ENCODE results near the gene ABCA3. TPM values are rescaled to one million over a fixed set of nuclear protein-coding genes. Genes with fewer than 3 reads are reported as not detected.

The ABCA3 gene
- total and polyA plus RNA-seq, 2 donors (not counting 1 experiment from before 2014, with no cell fraction given), result 3.1 to 5.1 TPM

DNA sequence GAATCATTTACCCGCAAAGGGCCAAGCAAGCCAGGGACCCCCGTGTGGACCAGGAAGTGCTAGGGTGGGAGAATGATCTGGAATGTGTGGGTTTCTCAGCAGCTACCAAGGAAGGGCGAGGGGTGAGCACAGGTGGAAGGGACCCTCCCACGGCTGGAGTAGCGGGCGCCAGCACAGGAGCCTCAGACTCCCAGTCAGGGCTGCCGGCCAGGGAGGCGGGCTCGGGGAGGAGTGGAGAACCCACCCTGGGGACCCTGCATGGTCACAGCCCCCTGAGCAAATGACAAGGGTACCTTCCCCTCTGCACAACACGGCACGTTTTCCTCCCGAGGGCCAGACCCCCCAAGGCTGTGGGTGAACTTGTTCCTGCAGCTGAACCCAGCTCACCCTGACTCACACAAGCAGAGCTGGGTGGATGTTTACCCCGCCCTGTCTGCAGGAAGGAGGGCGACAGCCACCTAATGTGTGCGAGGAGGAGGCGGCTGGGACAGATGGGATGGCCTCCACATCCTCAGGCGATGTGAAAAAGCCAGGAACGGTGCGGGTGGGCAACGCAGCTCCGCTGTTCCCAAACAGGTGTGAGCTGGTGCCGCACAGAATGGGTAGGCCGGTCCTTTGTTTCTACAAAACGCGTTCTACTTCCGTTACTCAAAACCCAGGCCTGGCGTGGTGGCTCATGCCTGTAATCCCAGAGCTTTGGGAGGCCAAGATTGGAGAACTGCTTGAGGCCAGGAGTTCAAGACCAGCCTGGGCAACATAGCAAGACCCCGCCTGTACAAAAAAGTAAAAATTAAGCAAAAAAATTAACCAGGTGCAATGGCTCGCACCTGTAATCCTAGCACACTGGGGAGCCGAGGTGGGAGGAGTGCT lies 95.4 kb downstream of the ABCA3 start:
- peaks cover 0 to 46% of the 10 kb centered on the region in 2 experiments for H3K36me3 ChIP-seq (replicated peaks in 1 of 2; ENCODE audit: control extremely low read depth in 1 of 2, control insufficient read depth in 1 of 2, extremely low read depth in 1 of 2, insufficient read depth in 2 of 2, low read length in 1 of 2)
- ChIA-PET CTCF (no interaction called here), POLR2A (interaction anchor here (0.6 kb wide), 1 partner anchor 250 kb away, joined by 3 read pairs; no protein-coding TSS in a partner anchor)

More for the DNA sequence above, 95.4 kb downstream of the ABCA3 start:
- H3K9ac ChIP-seq (ENCODE audit: low read length), result no peak overlapping the region
- H3K9me3 ChIP-seq (ENCODE audit: control extremely low read depth in 1 of 3, control insufficient read depth in 2 of 3, insufficient read depth in 1 of 3, low read length in 2 of 3), result no peaks in the 10 kb centered on the region
- 96% methylated on average over 30 of the region's 30 CpGs for WGBS (ENCODE audit: insufficient coverage)
- intact Hi-C loops (cut with micrococcal nuclease), result no loop called here
- Mint-ChIP-seq H3K27me3 (no peaks in the 10 kb centered on the region), H3K27ac (no peak overlapping the region), H3K4me3 (no peak overlapping the region), H3K9me3 (ENCODE audit: insufficient read depth) (no peaks in the 10 kb centered on the region), H3K4me1 (peaks cover 1% of the 10 kb centered on the region)
- H2AFZ ChIP-seq (ENCODE audit: insufficient read depth, low read depth, low read length, poor library complexity, severe bottlenecking), result no peak overlapping the region
- peaks cover under 1 to 5% of the 10 kb centered on the region in 2 donors for H3K4me1 ChIP-seq (ENCODE audit: control insufficient read depth in 2 of 2, insufficient read depth in 2 of 2, low read length in 2 of 2)
- no peaks in the 10 kb centered on the region for H3K27me3 ChIP-seq (replicated peaks in 1 of 4; ENCODE audit: control extremely low read depth in 1 of 4, control insufficient read depth in 3 of 4, insufficient read depth in 4 of 4, low read length in 3 of 4)
- no peak overlapping the region for H3K27ac ChIP-seq (ENCODE audit: low read length in 2 of 2)
- DNase-seq (no peak), ATAC-seq (ENCODE audit: low read depth) (no peak)
- no peak overlapping the region for H3K4me3 ChIP-seq (ENCODE audit: control extremely low read depth in 1 of 5, extremely low read depth in 1 of 5, insufficient read depth in 1 of 5, low read depth in 2 of 5, low read length in 4 of 5)
- peaks cover 21% of the 10 kb centered on the region for H3K79me2 ChIP-seq (ENCODE audit: control insufficient read depth, insufficient read depth, low read length)
- TF ChIP-seq CTCF (IDR thresholded peaks at IDR 0.05) (no peak), EZH2 (IDR thresholded peaks at IDR 0.05; ENCODE audit: borderline replicate concordance, insufficient read depth, low read depth, low read length, poor library complexity, severe bottlenecking) (no peak)
- peaks cover 14% of the 10 kb centered on the region for H4K20me1 ChIP-seq (ENCODE audit: control insufficient read depth, insufficient read depth, low read length, poor library complexity, severe bottlenecking)
- no peak overlapping the region for H3K4me2 ChIP-seq (replicated peaks; ENCODE audit: low read depth, low read length, poor library complexity, severe bottlenecking)

Measured in B cell (primary cell).